Testis (tissue), 2 donors: Measurements from ENCODE around the gene PHF24.

ENCODE experiments used
- CTCF ChIP-seq, 3 experiments: fragments of 450-650 bp in 2 of 3; fragments of 200-600 bp in 1 of 3; sonication (generic) in 1 of 3; IDR thresholded peaks; one replicate each; pipeline ENCODE4 v1.5.1; 2016 to 2019; ENCODE audit warnings: antibody characterized with exemption in 3 of 3, mild to moderate bottlenecking in 2 of 3, moderate library complexity in 1 of 3
- POLR2A ChIP-seq: fragments of 450-650 bp; IDR thresholded peaks from one replicate; pipeline ENCODE4 v1.6.1; 2017; ENCODE audit warnings: antibody characterized with exemption, mild to moderate bottlenecking, moderate library complexity

GRCh38 chr9:34948451-34948850, 9.6 kb upstream of the PHF24 start:
- TF ChIP-seq CTCF (IDR thresholded peaks at IDR 0.05) (no peak), POLR2A (no peak)
